Lung (tissue), 12 donors: Measurements from ENCODE around the gene IP6K2. TPM values are rescaled to one million over a fixed set of nuclear protein-coding genes. Genes with fewer than 3 reads are reported as not detected.

Experiments
- ATAC-seq: fragments of 200-7000 bp; cut with Tn5 transposase; one replicate; pipeline ENCODE4 v1.9.1; 2020; ENCODE audit warnings: moderate number of reproducible peaks; ENCODE audit not compliant: insufficient read depth, low FRiP score
- DNase-seq, 3 donors: peaks; one replicate each; pipeline ENCODE4 v3.0.0-alpha.2; 2013 to 2017
- H3K27ac ChIP-seq, 2 donors: one replicate each; pipeline ENCODE4 v1.5.1; 2013; ENCODE audit warnings: mild to moderate bottlenecking in 2 of 2, moderate library complexity in 2 of 2, control low read depth in 1 of 2, inconsistent platforms in 1 of 2, low read depth in 1 of 2, low read length in 1 of 2
- H3K27me3 ChIP-seq, 3 donors: one replicate each; pipeline ENCODE4 v1.5.1; 2013; ENCODE audit warnings: low read length in 2 of 3; ENCODE audit not compliant: control insufficient read depth in 3 of 3, insufficient read depth in 3 of 3
- H3K36me3 ChIP-seq, 4 donors: one replicate each; pipeline ENCODE4 v1.5.1; 2013; ENCODE audit warnings: low read length in 4 of 4, mild to moderate bottlenecking in 1 of 4, moderate library complexity in 1 of 4; ENCODE audit not compliant: control insufficient read depth in 4 of 4, insufficient read depth in 4 of 4
- H3K4me1 ChIP-seq, 5 donors: one replicate each; pipeline ENCODE4 v1.5.1; 2013; ENCODE audit warnings: low read length in 5 of 5, mild to moderate bottlenecking in 2 of 5, moderate library complexity in 1 of 5; ENCODE audit not compliant: control insufficient read depth in 5 of 5, insufficient read depth in 5 of 5
- H3K4me3 ChIP-seq: one replicate; pipeline ENCODE4 v1.5.1; 2013; ENCODE audit warnings: mild to moderate bottlenecking, control low read depth, moderate library complexity
- H3K9ac ChIP-seq, 2 donors: one replicate each; pipeline ENCODE4 v1.5.1; 2013; ENCODE audit warnings: low read length in 2 of 2, control low read depth in 1 of 2; ENCODE audit not compliant: insufficient read depth in 1 of 2
- H3K9me3 ChIP-seq, 4 donors: one replicate each; pipeline ENCODE4 v1.5.1; 2013; ENCODE audit warnings: low read length in 3 of 4, mild to moderate bottlenecking in 1 of 4, moderate library complexity in 1 of 4; ENCODE audit not compliant: control insufficient read depth in 4 of 4, insufficient read depth in 3 of 4
- WGBS, 2 donors: extraction: QIAGEN DNeasy Blood & Tissue Kit; methylation state at CpG; one replicate each; pipeline ENCODE4 v1.1.7; 2013; 5-methylcytosine and 5-hydroxymethylcytosine counted together
- polyA plus RNA-seq, 2 donors: library from polyadenylated mRNA; stranded (reverse); fragments of 200-250 nt; gene quantifications; one replicate each; pipeline ENCODE4 v1.2.1, GENCODE V29; 2013
- total RNA-seq, 2 donors: library from RNA; depleted of rRNA in 1 of 2; stranded (reverse); fragments of >200 nt in 1 of 2; gene quantifications; one replicate each; pipeline ENCODE4 v1.2.1, GENCODE V29; 2014 to 2021
- TF ChIP-seq, protein P1 (sequence below): IDR thresholded peaks from 2 replicates; pipeline ENCODE4 v1.5.1; 2012; ENCODE audit warnings: mild to moderate bottlenecking; ENCODE audit errors: control extremely low read depth, extremely low read depth
- donor health status: control.
- donor health status: control.
- donor health status: Bipolar disorder and iron deficiency.
- donor health status: healthy.
- donor health status: DM: yes; HTN: yes; CAD: no.

IP6K2 gene
- total and polyA plus RNA-seq, 4 donors: 54.3 to 128 (median 61.4) TPM

DNA sequence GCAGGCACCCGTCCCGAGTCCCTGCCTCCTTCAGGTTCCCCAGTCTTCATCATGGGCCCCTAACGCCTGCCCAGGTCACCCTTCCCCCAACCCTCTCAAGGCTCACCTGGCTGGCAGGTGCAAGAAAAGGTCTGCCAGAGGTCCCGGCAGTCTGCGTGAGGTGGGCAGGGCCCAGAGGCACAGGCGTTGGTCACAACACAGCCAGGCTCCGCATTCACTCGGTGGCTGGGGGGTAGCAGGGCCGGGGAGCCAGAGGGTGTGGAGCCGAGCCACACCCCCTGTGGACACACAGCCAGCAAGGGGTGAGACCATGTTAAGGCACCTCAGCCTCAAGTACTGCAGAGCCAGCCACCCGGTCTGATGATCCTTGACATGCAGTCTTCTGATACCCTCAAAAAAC lies 65.2 kb downstream of the IP6K2 start:
- H3K9me3 ChIP-seq: no peaks in the 10 kb centered on the region
- peaks cover 0 to 1% (median 0%) of the 10 kb centered on the region in 3 donors for H3K27me3 ChIP-seq
- no peak overlapping the region for H3K4me3 ChIP-seq
- no peak overlapping the region for H3K9ac ChIP-seq
- no peaks in the 10 kb centered on the region for H3K36me3 ChIP-seq
- H3K4me1 ChIP-seq: peaks cover 0 to 10% (median 4%) of the 10 kb centered on the region in 5 donors
- DNase-seq: no peak
- TF ChIP-seq, protein P1, sequence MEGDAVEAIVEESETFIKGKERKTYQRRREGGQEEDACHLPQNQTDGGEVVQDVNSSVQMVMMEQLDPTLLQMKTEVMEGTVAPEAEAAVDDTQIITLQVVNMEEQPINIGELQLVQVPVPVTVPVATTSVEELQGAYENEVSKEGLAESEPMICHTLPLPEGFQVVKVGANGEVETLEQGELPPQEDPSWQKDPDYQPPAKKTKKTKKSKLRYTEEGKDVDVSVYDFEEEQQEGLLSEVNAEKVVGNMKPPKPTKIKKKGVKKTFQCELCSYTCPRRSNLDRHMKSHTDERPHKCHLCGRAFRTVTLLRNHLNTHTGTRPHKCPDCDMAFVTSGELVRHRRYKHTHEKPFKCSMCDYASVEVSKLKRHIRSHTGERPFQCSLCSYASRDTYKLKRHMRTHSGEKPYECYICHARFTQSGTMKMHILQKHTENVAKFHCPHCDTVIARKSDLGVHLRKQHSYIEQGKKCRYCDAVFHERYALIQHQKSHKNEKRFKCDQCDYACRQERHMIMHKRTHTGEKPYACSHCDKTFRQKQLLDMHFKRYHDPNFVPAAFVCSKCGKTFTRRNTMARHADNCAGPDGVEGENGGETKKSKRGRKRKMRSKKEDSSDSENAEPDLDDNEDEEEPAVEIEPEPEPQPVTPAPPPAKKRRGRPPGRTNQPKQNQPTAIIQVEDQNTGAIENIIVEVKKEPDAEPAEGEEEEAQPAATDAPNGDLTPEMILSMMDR: no peak
- H3K27ac ChIP-seq: no peak overlapping the region
- WGBS, 2 donors: 81 to 90% methylated on average over 11 of the region's 11 CpGs
- ATAC-seq: no peak

DNA sequence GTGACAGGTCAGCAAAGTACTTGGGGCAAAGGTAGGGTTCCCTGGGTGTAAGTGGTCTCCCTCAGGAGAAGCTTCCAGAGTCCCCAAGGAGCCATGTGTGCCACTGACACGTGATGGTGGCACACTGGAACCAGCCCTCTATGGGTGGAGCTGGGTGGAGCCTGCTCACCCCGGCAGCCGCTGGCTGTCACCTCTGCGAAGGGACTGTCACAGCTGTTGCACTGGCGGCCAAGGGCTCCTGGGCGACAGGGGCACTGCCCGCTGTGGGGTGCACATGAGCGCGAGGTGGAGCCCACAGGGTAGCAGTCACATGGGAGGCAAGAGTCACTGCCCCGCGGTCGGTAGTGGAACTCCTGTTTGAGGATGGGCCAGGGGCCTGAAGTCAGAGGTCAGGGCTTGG lies 66.3 kb downstream of the IP6K2 start:
- H3K36me3 ChIP-seq: no peaks in the 10 kb centered on the region
- TF ChIP-seq, protein P1: no peak
- H3K9ac ChIP-seq: no peak overlapping the region
- H3K9me3 ChIP-seq: no peaks in the 10 kb centered on the region
- no peaks in the 10 kb centered on the region for H3K27me3 ChIP-seq
- H3K4me1 ChIP-seq: peaks cover 0 to 3% (median 0%) of the 10 kb centered on the region in 5 donors
- no peak for ATAC-seq
- H3K4me3 ChIP-seq: no peak overlapping the region
- DNase-seq: no peak
- H3K27ac ChIP-seq: no peak overlapping the region
- WGBS, 2 donors: 89 to 92% methylated on average over 12 of the region's 12 CpGs

DNA sequence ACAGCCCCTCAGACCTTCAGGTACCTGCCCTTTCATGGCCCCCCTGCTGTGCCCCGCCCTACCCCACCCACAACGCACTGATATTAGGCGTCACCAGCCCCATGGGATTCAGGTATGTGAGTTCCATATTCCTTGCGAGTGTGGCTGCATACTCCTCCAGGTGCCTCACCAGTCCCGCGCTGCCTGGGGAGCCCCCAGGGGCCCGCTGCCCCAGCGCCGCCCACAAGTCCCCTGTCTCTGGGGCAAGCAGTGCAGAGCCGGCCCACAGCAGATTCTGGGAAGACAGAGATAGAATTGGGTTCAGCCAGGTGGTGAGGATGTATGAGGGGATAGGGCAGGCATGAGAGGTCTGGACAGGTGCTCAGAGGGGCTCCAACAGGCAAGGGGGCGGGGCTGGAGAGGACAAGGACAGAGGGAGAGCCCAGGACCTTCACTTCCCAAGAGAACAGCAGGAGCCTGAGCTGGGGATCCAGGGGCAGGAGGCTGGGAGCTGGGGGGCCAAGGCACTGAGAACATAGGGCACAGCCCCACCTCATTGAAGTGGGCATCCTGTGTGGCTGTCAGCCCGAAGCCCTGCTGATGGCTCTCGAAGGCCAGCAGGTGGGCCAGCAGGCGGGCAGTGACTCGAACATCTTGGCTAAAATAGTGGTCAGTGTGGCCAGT lies 68.7 kb downstream of the IP6K2 start:
- 93 to 95% methylated on average over 15 of the region's 15 CpGs for WGBS, 2 donors
- H3K9me3 ChIP-seq: no peaks in the 10 kb centered on the region
- no peak overlapping the region for H3K27ac ChIP-seq
- no peak for DNase-seq
- H3K27me3 ChIP-seq: no peaks in the 10 kb centered on the region
- no peaks in the 10 kb centered on the region for H3K36me3 ChIP-seq
- ATAC-seq: no peak
- H3K4me3 ChIP-seq: no peak overlapping the region
- no peaks in the 10 kb centered on the region for H3K4me1 ChIP-seq
- H3K9ac ChIP-seq: no peak overlapping the region
- TF ChIP-seq, protein P1: no peak

DNA sequence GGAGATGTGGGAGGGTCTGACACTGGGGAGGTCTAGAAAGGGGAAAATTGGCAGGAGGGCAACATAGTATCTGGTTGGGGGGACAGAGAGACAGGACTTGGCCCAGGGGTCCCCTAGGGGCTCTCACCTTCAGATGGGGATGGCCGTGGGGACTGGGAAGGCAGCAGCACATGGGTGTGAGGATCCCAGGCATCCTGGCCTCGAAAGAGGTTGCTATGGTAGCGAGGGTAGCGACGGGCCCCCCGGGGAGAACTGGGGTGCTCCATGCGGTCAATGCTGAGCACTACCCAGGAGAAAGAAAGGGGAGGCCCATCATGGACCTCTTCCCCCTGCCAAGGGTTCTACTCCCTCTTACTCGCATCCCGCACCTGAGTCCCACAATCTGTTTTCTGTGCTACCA lies 69.3 kb downstream of the IP6K2 start:
- Histone ChIP-seq H3K4me3 (no peak overlapping the region), H3K4me1 (no peaks in the 10 kb centered on the region), H3K9me3 (no peaks in the 10 kb centered on the region), H3K27ac (no peak overlapping the region), H3K36me3 (no peaks in the 10 kb centered on the region), H3K27me3 (no peaks in the 10 kb centered on the region), H3K9ac (no peak overlapping the region)
- 90 to 91% methylated on average over 9 of the region's 9 CpGs for WGBS, 2 donors
- TF ChIP-seq, protein P1: no peak
- DNase-seq (no peak), ATAC-seq (no peak)
